HG03159 (cell line): ENCODE results near the gene SERPINA5.
"Not testable (repeated sequence)": the region's sequence is repeated elsewhere in the genome, so short reads cannot be mapped to it uniquely, and the experiment has no call there.

ENCODE experiments used
- ATAC-seq: cut with Tn5 transposase; IDR thresholded peaks from one replicate; pipeline ENCODE4 v1.9.1; 2021; ENCODE audit warnings: mild to moderate bottlenecking, moderate library complexity; ENCODE audit not compliant: unreplicated experiment

SERPINA5 gene

DNA sequence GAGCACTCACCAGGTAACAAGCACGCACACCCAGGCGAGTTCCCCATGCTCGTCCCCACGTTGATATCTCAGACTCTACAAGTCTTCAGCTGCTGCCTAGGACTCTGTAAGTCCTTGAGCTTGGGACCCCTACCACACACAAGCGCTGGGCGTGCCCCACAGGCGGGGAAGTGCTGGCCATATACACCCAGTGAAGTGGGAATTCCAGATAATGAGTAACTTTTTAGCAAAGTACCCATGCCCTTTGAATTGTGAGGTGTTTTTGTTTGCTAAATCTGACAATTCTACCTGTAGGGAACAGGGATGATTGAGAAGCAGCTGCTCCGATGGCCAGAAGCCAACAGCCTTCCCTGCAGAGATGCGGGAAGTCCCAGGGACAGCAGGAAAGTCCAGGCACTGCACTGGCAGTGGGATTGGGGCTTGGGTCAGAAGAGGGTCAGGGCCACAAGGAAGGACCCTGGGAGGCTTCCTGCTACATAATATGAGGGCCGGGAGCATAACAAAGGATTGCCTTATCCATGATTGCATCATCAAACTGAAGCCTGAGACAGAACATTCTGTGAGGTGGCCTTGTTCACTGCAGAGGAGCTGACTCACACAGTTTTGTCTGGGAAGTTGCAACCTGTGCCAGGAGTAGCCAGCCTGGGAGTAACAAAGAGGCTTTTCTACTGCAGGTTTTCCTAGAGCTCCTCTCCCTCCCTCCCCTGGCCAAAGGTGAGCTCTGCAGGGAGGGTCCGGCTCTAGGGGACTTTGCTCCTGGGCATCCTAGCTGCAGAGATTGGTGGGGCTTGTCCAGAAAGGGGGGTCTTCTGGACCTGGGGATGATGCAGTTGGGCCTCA lies 17.8 kb downstream of the SERPINA5 start:
- ATAC-seq: no peak

DNA sequence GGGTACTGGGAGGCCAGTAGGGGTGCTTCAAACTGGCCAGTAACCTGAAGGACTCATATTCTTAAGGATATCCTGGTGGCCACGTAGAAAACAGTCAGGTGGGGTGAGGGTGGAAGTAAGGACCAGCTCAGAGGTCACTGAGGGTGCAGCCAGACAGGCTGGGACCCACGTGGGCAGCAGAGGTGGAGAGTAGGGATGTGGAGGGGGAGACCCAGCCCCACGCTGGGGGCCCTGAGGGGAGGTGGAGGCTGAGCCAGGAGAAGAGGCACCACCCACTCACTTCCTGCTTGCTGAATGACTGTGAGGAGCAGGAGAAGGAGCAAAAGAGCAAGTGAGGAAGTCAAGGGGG lies 18.4 kb downstream of the SERPINA5 start:
- no peak for ATAC-seq

DNA sequence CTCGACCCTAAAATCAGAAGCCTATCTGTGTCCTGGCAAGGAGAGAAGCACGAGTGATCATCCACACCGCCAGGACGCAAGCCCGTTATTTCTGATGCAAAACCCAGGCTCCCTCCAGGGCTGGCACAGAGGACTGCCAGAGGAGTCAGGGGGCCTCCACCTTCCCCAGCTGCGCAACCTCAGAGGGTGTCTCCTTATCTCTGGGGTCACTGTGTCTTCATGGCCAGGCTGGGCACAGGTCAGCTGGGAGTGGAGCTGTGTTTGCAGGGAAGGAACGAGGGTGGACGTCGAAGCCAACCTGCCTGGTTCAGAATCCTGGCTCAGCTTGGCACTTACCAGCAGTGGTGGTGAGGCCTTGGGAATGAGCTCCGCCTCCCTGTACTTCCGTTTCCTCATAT lies 18.9 kb downstream of the SERPINA5 start:
- ATAC-seq: no peak

DNA sequence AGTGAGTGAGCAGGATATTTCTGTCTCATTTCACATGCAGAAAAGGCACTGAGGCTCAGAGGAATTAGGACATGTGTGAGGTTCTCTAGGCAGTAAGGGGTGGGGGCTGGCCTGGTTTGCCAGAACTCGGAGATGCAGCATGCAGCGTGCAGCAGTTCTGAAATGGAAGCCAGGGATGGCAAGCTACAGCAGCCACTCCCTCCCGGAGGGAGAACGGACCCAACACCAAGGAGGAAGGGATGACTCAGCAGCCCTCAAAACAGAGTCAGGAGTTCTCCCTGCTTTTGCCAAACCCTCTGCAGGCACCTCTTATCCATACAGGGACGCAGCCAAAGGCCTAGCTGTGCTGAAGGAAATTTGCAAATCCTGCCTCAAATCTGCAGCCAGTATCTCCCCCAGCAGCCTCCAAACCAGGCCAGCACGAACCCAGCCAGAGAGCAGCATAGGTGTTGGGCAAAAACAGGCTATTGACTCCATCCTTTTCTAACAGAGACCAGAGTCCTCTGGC lies 20.7 kb downstream of the SERPINA5 start:
- ATAC-seq: no peak

DNA sequence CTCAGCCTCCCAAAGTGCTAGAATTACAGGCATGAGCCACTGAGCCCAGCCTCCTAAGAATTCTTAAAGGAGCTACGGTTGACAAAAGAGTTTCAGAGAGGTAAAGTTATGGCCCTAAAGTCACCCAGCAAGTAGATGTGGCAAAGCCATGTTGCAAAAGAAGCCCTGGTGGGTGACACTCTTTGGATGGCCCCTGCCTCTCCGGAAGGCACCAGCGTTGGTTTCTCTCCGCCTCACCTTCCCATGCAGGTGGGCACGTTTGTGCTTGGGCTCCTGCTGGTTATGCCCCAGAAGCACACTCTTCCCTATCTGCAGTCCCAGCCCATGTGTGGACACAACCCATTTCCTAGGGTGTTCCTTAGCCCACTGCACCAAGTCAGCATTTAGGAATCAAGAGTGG lies 21.5 kb downstream of the SERPINA5 start:
- no peak for ATAC-seq

DNA sequence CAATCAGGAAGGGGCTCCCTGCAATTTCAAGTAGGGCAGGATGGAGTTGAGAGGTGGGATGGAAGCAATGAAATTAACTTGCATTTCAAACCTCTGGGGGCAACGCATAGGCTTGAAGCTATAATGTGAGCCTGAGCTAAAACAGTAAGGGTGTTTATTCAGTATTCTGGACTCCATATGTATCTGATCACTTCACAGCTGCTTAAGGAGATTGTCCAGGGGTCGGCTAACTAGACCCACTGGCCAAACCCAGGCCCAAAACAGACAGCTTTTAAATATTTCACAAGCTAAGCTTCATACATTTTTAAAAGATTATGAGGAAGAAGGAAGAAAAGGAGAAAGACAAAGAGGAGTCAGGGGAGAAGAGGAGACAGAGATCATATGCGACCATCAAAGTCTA lies 24.1 kb downstream of the SERPINA5 start:
- ATAC-seq: no peak

DNA sequence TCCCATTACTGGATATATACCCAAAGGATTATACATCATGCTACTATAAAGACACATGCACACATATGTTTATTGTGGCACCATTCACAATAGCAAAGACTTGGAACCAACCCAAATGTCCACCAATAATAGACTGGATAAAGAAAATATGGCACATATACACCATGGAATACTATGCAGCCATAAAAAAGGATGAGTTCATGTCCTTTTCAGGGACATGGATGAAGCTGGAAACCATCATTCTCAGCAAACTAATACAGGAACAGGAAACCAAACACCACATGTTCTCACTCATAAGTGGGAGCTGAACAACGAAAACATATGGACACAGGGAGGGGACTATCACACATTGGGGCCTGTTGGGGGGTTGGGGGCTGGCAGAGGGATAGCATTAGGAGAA lies 27.7 kb downstream of the SERPINA5 start:
- ATAC-seq: not testable (repeated sequence)

DNA sequence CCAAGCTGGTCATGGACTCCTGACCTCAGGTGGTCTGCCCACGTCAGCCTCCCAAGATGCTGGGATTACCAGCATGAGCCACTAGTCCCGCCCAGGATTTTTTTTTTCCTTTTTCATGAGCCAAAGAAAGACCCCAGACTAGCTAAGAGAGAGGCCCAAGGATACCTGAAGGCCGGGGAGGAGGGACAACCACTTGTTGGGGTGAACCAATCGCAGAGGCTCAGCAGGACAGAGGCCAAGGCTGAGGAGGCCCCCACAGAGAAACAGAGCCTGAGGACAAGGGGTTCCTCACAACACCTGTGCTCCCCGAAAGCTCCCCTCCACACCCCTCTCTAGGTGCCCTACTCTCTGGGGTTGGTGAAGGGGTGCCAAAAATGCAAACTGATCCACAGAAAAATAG lies 30.0 kb downstream of the SERPINA5 start:
- no peak for ATAC-seq

DNA sequence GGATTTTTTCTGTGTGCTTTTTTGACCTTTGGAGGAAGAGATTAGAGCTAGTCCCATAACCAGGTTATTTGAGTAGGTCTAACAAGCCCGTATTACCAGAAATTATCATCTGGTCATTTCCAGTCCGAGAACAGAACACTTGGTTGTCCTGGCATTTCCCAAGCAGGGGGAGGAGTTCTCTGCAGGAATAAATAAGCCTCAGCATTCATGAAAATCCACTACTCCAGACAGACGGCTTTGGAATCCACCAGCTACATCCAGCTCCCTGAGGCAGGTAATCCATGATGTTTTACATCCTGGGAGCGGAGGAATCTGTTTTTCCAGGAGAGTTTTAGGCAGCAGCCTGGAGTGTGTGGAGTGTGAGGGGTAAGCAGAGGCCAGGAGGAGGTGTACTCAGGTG lies 30.9 kb downstream of the SERPINA5 start, which contains the start of gene SERPINA3:
SERPINA3 (plus strand) TSS at position 218 of the 400 bp plus-strand sequence. CDS start 2,051 bp downstream, outside the sequence.
- no peak for ATAC-seq

DNA sequence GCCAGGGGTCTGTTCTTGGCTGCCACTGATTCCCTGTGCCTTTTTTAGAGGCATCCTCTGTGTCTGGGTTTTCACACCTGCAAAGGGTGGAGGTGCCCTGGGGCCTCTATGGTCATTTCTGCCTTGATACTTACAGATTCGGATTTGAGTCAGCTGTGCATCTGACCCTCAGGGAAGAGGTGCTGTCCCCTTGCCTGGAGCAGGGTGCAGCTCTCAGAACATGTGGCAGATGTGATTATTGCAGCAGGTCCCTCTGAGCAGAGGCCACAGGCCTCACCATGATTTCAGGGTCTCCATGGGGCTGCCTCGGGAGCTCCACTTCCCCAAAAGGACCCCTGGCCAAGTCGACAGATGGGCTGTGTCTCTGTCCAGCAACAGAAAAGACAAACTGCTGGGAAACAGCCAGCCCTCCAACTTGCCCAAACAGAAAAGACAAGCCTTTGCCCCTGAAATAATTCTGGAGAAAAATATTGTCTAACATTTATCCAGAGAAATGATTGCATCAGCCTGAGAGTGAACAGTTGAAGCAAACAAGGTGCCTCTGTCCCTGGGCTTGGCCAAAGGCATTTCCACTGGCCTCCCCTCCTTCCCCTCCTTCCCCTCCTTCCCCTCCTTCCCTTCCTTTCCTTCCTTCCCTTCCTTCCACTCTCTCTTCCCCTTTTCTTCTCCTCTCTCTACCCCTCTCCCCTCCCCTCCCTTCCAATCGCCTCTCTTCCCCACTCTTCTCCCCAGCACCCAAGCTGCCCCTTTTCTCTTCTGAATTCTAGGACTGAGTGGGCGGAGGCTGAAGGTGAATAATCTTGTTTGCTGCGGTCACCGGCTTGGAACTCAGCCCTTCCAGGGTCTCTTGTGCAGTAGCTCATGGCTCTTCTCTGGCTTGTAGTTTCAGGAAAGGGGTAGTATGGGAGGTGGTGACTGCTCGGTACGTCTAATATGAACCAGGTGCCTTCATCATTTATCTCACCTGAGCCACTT lies 31.6 kb downstream of the SERPINA5 start:
- ATAC-seq: no peak

DNA sequence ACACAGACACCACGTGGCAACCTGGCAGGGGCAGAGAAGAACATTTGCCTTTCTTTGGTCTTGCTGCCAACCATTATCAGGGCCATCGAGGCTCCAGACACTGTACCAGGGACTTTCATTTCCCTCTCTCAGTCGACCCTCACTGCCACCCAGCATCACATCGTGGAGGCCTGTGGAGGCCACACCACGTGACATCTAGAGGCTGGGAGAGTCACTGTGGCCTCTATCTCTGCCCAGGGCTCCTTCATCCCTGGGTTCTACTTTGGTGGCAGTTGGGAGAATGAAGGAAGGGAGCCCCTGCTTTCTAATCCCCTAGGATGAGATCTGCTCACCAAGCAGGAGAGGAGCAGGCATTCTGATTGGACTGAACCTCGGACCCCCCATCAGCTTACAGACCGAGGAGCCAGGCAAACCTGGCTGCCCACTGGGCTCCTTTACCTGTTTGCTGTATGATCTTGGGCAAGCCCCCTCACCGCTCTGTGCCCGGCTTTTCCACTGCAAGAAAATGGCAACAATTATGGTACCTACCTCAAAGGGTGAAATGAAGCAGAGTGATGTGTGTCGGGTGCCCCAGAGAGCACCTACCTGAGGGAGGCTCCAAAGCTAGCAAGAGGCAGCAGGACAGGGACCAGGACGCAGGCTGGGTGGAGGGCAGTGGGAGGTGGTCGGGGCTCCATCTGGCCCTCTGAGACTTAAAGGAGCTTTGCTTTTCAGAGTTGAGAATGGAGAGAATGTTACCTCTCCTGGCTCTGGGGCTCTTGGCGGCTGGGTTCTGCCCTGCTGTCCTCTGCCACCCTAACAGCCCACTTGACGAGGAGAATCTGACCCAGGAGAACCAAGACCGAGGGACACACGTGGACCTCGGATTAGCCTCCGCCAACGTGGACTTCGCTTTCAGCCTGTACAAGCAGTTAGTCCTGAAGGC lies 32.8 kb downstream of the SERPINA5 start:
- ATAC-seq: no peak

DNA sequence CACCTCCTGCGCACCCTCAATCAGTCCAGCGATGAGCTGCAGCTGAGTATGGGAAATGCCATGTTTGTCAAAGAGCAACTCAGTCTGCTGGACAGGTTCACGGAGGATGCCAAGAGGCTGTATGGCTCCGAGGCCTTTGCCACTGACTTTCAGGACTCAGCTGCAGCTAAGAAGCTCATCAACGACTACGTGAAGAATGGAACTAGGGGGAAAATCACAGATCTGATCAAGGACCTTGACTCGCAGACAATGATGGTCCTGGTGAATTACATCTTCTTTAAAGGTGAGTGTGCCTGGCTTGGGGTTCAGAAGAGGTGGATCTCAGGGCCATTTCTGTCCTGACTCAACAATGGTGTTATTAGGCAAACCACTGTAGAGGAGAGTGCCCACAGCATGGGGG lies 33.6 kb downstream of the SERPINA5 start:
- ATAC-seq: no peak

DNA sequence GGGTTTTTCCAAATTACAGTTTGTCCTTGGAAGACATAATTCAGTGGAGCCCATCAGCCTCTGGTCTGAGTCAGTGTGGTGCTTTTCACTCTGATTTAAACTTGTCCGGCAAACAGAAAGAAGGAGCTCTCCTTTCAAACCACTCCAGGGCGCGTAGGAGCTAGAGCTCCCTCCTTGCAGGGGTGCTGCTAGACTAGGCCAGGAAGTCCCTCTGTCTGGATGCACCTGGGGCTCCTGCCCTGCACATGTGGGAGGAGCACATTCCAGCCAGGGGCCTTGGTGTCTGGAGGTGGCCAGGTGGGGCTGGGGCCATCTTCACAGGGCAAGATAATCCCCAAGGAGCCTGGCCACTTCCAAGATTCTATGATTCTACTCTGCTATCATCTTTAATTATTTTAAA lies 34.0 kb downstream of the SERPINA5 start:
- ATAC-seq: no peak

DNA sequence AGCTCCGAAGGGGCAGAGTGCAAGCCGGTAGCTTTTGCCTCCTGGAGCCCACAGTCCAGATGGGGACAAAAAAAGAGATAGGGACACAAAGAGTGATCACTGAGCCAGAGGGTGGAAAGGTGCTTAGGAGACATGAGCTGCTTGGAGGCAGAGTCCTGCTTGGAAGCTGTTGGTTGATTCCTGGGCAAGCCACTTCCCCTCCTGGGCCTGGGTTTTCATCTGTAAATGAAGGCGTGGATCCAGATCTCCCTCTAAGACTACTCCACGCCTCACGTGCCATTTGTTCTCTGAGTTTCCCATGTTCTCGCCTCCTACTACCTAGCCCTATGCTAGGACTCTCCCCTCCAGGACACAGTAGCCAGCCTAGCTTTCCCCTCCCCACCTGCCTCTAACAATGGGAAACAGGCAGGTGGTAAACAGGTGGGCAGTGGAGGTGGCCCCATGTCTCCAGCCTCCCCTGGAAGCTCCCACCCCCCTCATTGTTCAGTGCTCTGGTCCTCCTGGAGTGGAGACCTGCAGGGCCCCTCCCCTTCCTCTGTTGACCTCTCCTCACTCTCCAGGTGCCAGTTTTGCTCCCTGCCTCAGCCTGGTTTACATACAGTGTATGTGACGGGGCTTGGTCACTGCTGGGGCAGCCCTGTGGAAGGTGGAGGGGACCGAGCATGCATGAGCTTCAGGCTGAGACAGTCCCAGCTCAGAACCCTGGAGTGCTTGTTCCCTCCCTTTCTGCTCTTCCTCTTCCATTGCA lies 34.8 kb downstream of the SERPINA5 start:
- ATAC-seq: no peak

DNA sequence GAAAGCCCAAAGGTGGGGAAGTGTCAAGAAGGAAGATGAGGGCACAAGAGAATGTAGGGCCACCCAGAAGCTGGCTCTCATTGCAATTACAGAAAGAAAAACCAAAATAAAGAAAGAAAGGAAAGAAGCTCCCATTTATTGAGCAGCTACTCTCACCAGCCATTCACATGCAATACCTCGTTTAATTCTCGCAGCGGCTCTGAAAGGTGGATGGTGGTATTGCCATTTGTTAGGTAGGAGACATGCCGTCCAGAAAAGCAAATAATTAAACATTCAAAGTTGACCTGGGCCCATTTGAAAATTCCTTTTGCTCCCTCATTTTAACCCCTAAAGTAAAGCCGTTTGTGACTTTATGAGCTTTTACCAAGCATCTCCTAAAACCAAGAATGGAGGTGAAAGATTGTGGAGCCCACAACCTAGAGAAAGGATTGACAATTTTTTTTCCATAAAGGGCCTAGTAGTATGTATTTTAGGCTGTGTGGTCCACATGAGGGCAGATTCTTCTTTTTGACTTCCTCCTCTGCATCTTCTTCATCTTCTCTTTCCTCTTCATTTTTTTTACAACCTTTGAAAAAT lies 36.2 kb downstream of the SERPINA5 start:
- ATAC-seq: no peak

DNA sequence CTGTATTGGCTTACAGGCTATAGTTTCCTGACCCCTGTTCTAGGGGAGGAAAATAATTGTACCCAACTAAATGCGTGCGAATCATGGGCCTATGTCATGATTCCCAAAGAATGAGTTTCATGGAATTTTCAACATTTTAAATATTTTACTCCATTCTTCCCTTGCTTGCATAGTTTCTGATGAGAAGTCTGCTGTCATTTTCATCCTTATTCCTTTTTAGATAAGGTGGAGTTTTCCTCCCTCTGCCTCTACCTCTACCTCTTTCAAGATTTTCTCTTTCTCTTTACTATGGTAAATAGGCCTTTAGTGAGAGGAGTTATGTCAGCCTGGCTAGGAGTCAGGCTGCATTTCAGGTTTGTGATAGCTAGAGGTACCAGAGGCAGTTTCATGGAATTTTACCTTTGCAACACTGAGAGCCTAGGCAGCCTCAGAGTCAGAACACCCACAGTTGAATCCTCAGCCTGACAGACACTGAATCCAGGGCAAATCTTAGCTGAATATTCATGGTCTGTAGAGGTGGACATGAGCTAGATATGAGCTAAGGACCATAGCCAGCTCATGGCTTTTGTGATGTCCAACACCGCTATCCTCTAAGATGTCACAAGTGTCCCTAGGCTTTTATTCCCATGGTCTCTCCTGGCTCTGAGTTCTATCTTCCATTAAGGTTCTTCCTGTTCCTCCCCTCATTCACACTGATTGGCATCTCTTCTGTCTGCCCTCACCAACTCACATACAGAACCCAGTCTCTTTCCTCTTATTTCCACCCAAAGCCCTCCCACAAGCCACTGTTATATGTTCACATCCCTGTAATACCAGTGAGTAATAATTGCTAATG lies 37.0 kb downstream of the SERPINA5 start:
- no peak for ATAC-seq

DNA sequence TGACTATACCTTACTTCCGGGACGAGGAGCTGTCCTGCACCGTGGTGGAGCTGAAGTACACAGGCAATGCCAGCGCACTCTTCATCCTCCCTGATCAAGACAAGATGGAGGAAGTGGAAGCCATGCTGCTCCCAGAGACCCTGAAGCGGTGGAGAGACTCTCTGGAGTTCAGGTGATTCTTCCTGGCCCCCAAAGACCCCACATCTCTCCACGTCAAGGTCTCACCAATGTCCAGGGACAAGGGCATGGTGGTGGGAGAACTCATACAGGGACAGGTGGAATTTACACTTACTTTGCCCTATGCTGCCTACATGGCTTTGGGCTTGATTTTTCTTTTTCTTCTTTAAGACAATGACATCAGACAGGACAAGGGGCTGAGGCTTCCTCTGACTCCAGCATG lies 38.1 kb downstream of the SERPINA5 start:
- ATAC-seq: no peak

DNA sequence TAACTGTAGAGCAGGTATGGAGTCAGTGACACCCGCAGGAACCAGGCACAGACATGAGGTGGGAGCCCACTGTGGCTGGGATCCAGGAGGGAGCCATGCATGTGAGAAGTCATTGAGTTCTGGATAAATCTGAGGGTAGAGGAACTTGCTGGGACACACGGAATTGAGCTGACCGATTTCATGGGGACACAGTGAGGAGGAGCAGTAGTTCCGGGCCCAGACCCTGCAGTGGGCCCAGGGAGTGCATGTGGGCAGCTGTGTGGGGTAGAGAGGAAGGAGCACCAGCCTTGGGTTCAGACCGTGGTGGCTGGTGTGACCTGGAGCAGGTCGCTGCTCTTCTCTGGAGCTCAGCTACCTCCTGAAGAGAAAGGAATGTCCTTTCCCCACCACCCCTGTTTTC lies 39.4 kb downstream of the SERPINA5 start:
- ATAC-seq: no peak
